Activated CD8-positive, alpha-beta memory T cell treated with anti-CD3 and anti-CD28 coated beads for 1 hour (primary cell): ENCODE data around the gene MTHFSD.
A peak's percentile ranks its signal among the peaks of the same experiment; 100 is the strongest.

ENCODE experiments used
- DNase-seq, 2 donors: peaks; one replicate each; pipeline ENCODE4 v3.0.0-alpha.2; 2020; ENCODE audit warnings: low read depth in 1 of 2; ENCODE audit errors: extremely low read depth in 1 of 2

Gene MTHFSD

GRCh38 chr16:86572041-86572521, 17.0 kb upstream of the MTHFSD start:
- DNase-seq = no peak

- DNase-seq = no peak
Observed at GRCh38 chr16:86571530-86571915, 16.5 kb upstream of the MTHFSD start.

- no peak for DNase-seq
Observed at GRCh38 chr16:86570558-86571529, 15.8 kb upstream of the MTHFSD start.

GRCh38 chr16:86569701-86570447, 14.8 kb upstream of the MTHFSD start:
- DNase-seq = no peak

GRCh38 chr16:86568677-86569623, 13.9 kb upstream of the MTHFSD start:
- no peak for DNase-seq

GRCh38 chr16:86567701-86568581, 12.9 kb upstream of the MTHFSD start:
- no peak for DNase-seq

- DNase-seq = no peak
Observed at GRCh38 chr16:86566966-86567700, 12.1 kb upstream of the MTHFSD start.

GRCh38 chr16:86566601-86566965, 11.5 kb upstream of the MTHFSD start, which contains the start of gene FOXC2:
Gene FOXC2, plus strand, starts transcription at chr16:86566829. Its CDS starts 507 bp downstream, at chr16:86567336.
- peak in 1 of 2 donors; percentile 17 for DNase-seq

DNA sequence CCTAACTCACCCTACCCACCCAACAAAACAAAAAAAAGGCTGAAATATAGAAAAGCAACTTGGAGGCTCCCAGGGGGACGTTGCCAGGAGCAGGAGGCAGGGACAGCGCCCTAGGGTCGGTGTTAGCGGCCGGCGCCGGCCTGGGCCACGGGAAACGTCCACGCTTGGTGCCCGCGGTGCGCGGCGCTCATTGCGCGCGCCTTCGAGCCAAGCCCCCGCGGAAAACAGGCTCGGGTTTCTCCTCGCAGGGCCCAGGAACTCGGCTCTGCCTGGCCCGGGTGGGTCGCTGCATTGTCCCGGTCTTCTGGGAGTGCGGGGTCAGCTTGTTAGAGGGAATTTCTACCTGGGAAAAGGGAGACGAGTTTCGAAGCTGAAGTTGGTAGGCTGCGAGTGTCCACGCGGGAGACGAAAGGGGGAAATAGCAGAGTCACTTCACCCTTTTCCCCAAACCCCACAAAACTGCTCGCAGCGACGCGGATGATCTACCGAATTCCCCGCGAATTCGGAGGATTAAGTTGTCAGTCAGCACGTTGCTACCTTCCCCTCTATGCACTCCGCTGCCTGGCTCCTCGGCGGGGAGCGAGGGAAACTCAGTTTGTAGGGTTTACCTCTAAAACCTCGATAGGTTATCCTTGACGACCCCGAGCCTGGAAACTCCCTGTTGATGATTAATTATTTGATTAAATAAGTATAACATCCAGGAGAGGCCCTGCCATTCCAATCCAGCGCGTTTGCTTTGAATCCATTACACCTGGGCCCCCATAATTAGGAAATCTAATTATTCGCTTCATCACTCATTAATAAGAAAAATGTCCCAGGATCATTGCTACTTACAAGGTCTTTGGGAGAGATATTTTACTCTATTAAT, 10.8 kb upstream of the MTHFSD start:
- DNase-seq = no peak

GRCh38 chr16:86565181-86565631, 10.2 kb upstream of the MTHFSD start:
- DNase-seq = no peak

- DNase-seq = peak; percentile 71 to 72
Observed at GRCh38 chr16:86563469-86564345, 8.7 kb upstream of the MTHFSD start.

DNA sequence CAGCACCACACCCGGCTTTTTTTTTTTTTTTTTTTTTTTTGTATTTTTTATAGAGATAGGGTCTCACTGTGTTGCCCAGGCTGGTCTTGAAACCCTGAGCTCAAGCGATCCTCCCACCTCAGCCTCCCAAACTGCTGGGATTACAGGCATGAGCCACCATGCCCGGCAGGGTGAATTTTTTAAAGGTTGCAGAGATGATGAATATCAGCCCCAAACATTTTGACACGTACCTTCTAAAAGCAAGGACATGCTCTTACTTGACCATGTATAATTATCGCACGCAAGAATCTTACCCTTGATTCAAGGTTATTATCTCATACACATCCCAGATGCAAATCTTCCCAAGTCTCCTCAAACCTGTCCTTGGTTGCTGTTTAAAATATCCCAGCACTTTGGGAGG, 7.3 kb upstream of the MTHFSD start:
- no peak for DNase-seq

GRCh38 chr16:86559802-86560305, 4.8 kb upstream of the MTHFSD start:
- DNase-seq = no peak

GRCh38 chr16:86558355-86559193, 3.5 kb upstream of the MTHFSD start:
- DNase-seq = no peak

- no peak for DNase-seq
Observed at GRCh38 chr16:86557587-86557986, 2.6 kb upstream of the MTHFSD start.

GRCh38 chr16:86556576-86556975, 1.5 kb upstream of the MTHFSD start:
- DNase-seq = no peak
